Loucy (cell line): ENCODE results near the gene RET.

Experiments
- H2AFZ ChIP-seq: fragments of 200-600 bp; sonication (generic); 2 replicates; pipeline ENCODE4 v1.6.0; 2016; ENCODE audit warnings: antibody characterized with exemption, mild to moderate bottlenecking, low read length, moderate library complexity
- H3F3A ChIP-seq: fragments of 200-600 bp; 2 replicates; pipeline ENCODE4 v1.6.0; 2016; ENCODE audit warnings: antibody characterized with exemption, low read depth, mild to moderate bottlenecking
- H3K27me3 ChIP-seq: fragments of 200-600 bp; sonication (generic); 2 replicates; pipeline ENCODE4 v1.6.1; 2014; ENCODE audit warnings: low read length, mild to moderate bottlenecking; ENCODE audit not compliant: insufficient read depth, poor library complexity, severe bottlenecking
- H3K36me3 ChIP-seq: fragments of 200-600 bp; sonication (generic); 2 replicates; pipeline ENCODE4 v1.6.1; 2016; ENCODE audit warnings: low read length; ENCODE audit not compliant: insufficient read depth
- H3K4me1 ChIP-seq: fragments of 200-600 bp; sonication (generic); 2 replicates; pipeline ENCODE4 v1.5.1; 2014; ENCODE audit warnings: low read length, mild to moderate bottlenecking; ENCODE audit not compliant: insufficient read depth, poor library complexity, severe bottlenecking
- H3K4me2 ChIP-seq: fragments of 200-600 bp; sonication (generic); 2 replicates; pipeline ENCODE4 v1.6.0; 2014; ENCODE audit warnings: antibody characterized with exemption, low read length, low read depth, mild to moderate bottlenecking; ENCODE audit not compliant: poor library complexity, severe bottlenecking
- H3K4me3 ChIP-seq: fragments of 200-600 bp; sonication (generic); 2 replicates; pipeline ENCODE4 v1.5.1; 2014; ENCODE audit warnings: low read length, mild to moderate bottlenecking, mixed read lengths; ENCODE audit not compliant: poor library complexity, severe bottlenecking
- H3K79me2 ChIP-seq: fragments of 200-600 bp; sonication (generic); 2 replicates; pipeline ENCODE4 v1.6.1; 2014; ENCODE audit warnings: low read length; ENCODE audit not compliant: insufficient read depth
- H3K9ac ChIP-seq: fragments of 200-600 bp; sonication (generic); 2 replicates; pipeline ENCODE4 v1.6.0; 2014; ENCODE audit warnings: mild to moderate bottlenecking, low read depth, low read length, moderate library complexity; ENCODE audit not compliant: poor library complexity, severe bottlenecking
- H3K9me2 ChIP-seq: fragments of 200-600 bp; sonication (generic); replicated peaks from 2 replicates; pipeline ENCODE4 v1.6.1; 2016; ENCODE audit warnings: low read depth, low read length, mixed read lengths
- H3K9me3 ChIP-seq: fragments of 200-600 bp; sonication (generic); 2 replicates; pipeline ENCODE4 v1.6.1; 2014; ENCODE audit warnings: mild to moderate bottlenecking, antibody characterized with exemption, low read length, low read depth; ENCODE audit not compliant: insufficient read depth
- H4K20me1 ChIP-seq: fragments of 200-600 bp; sonication (generic); 2 replicates; pipeline ENCODE4 v1.6.0; 2014; ENCODE audit warnings: antibody characterized with exemption, low read length, mild to moderate bottlenecking; ENCODE audit not compliant: insufficient read depth, poor library complexity, severe bottlenecking
- EZH2phosphoT487 ChIP-seq: fragments of 200-600 bp; IDR thresholded peaks from 2 replicates; pipeline ENCODE4 v1.6.1; 2018; ENCODE audit warnings: antibody characterized with exemption, mild to moderate bottlenecking, moderate library complexity, borderline replicate concordance
- TF ChIP-seq, protein P1 (sequence below): fragments of 200-600 bp; sonication (generic); conservative IDR thresholded peaks from 2 replicates; pipeline ENCODE4 v1.5.1; 2014; ENCODE audit warnings: mild to moderate bottlenecking, antibody characterized with exemption, low read length

The RET gene

DNA sequence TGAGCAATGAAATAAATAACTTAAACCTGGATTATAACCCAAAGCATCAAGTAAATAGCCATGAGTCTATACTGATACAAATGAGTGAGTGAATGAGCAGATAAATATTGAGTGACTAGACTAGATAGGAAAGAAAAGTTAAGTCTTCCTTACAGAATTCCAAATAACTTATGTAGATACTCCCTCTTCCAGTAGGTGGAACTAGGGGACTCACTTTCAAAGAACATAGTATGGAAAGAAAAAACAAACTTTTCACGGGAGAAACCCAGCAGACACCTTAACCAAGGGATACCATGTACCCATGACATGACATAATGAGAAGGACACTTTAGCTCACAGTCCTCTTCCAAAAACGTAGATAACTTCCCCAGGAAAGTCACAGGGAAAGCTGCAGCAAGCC, 93.6 kb downstream of the RET start:
- no peaks in the 10 kb centered on the region for H3K79me2 ChIP-seq
- H3F3A ChIP-seq = no peaks in the 10 kb centered on the region
- peaks cover 17% of the 10 kb centered on the region for H3K4me1 ChIP-seq
- H3K9me3 ChIP-seq = no peaks in the 10 kb centered on the region
- no peaks in the 10 kb centered on the region for H3K27me3 ChIP-seq
- H3K36me3 ChIP-seq = peaks cover 30% of the 10 kb centered on the region; the same call in 1 of the 2 replicates
- no peak overlapping the region for H3K4me2 ChIP-seq
- no peak overlapping the region for H3K4me3 ChIP-seq
- H3K9me2 ChIP-seq = no peaks in the 10 kb centered on the region
- no peak overlapping the region for H2AFZ ChIP-seq
- H3K9ac ChIP-seq = no peak overlapping the region
- H4K20me1 ChIP-seq = no peaks in the 10 kb centered on the region
- no peak for TF ChIP-seq EZH2phosphoT487
- TF ChIP-seq, protein P1, sequence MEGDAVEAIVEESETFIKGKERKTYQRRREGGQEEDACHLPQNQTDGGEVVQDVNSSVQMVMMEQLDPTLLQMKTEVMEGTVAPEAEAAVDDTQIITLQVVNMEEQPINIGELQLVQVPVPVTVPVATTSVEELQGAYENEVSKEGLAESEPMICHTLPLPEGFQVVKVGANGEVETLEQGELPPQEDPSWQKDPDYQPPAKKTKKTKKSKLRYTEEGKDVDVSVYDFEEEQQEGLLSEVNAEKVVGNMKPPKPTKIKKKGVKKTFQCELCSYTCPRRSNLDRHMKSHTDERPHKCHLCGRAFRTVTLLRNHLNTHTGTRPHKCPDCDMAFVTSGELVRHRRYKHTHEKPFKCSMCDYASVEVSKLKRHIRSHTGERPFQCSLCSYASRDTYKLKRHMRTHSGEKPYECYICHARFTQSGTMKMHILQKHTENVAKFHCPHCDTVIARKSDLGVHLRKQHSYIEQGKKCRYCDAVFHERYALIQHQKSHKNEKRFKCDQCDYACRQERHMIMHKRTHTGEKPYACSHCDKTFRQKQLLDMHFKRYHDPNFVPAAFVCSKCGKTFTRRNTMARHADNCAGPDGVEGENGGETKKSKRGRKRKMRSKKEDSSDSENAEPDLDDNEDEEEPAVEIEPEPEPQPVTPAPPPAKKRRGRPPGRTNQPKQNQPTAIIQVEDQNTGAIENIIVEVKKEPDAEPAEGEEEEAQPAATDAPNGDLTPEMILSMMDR = no peak

DNA sequence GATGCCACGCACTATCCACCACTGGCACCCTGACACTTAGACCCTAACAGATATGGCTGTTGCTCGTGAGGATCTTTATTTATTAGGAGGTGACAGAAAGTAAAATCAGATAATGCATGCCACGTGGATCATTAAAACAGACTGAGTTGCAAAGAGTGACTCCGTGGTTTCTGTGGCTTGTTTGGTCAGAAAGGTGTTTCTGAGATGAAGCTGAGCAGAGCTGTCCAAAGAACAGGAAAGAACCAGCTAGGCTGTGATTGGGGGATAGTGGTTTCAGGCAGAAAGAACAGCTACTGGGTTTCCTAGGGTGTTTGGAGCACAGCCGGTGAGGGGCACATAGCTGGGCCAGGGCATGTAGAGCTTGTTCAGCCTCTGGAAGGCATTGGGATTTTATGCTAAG, 95.8 kb downstream of the RET start:
- Histone ChIP-seq H3K27me3 (no peaks in the 10 kb centered on the region), H3K4me2 (no peak overlapping the region), H3K36me3 (peaks cover 45% of the 10 kb centered on the region), H3K9ac (no peak overlapping the region), H4K20me1 (no peaks in the 10 kb centered on the region), H3F3A (no peaks in the 10 kb centered on the region), H3K9me3 (no peaks in the 10 kb centered on the region), H3K4me3 (no peak overlapping the region), H3K9me2 (no peaks in the 10 kb centered on the region), H2AFZ (no peak overlapping the region), H3K4me1 (peaks cover 7% of the 10 kb centered on the region), H3K79me2 (no peaks in the 10 kb centered on the region)
- TF ChIP-seq, protein P1 = no peak
- no peak for TF ChIP-seq EZH2phosphoT487

DNA sequence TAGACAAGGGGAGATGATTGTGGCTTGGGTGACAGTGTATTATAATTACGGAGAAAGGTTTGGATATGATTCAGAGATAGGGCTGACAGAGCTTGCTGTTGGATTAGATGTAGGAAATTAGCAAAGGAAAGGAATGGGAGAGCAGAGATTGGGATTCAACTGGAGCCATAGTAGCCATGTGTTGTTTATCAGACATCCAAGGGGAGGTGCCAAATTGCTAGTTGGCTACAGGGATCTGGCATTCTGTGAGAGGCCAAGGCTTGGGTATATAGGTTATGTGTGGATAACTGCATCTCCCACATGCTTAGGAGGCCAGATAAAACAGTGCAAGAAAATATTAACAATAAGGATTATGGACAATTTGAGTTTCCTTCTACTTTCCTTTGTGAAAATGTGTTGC, 96.3 kb downstream of the RET start:
- no peak overlapping the region for H2AFZ ChIP-seq
- H3K27me3 ChIP-seq = no peaks in the 10 kb centered on the region
- H3F3A ChIP-seq = no peaks in the 10 kb centered on the region
- no peaks in the 10 kb centered on the region for H3K79me2 ChIP-seq
- TF ChIP-seq, protein P1 = no peak
- no peak for TF ChIP-seq EZH2phosphoT487
- H3K4me1 ChIP-seq = peaks cover 7% of the 10 kb centered on the region
- H3K36me3 ChIP-seq = peaks cover 50% of the 10 kb centered on the region
- no peak overlapping the region for H3K4me2 ChIP-seq
- no peak overlapping the region for H3K4me3 ChIP-seq
- H3K9me2 ChIP-seq = no peaks in the 10 kb centered on the region
- H4K20me1 ChIP-seq = no peaks in the 10 kb centered on the region
- no peaks in the 10 kb centered on the region for H3K9me3 ChIP-seq
- no peak overlapping the region for H3K9ac ChIP-seq
